ENCODE measurements around the gene GRK2. TPM values are rescaled to one million over a fixed set of nuclear protein-coding genes. Genes with fewer than 3 reads are reported as not detected.

The GRK2 gene
- total RNA-seq, 1 experiment from 2014 or later = 56.3 TPM

DNA sequence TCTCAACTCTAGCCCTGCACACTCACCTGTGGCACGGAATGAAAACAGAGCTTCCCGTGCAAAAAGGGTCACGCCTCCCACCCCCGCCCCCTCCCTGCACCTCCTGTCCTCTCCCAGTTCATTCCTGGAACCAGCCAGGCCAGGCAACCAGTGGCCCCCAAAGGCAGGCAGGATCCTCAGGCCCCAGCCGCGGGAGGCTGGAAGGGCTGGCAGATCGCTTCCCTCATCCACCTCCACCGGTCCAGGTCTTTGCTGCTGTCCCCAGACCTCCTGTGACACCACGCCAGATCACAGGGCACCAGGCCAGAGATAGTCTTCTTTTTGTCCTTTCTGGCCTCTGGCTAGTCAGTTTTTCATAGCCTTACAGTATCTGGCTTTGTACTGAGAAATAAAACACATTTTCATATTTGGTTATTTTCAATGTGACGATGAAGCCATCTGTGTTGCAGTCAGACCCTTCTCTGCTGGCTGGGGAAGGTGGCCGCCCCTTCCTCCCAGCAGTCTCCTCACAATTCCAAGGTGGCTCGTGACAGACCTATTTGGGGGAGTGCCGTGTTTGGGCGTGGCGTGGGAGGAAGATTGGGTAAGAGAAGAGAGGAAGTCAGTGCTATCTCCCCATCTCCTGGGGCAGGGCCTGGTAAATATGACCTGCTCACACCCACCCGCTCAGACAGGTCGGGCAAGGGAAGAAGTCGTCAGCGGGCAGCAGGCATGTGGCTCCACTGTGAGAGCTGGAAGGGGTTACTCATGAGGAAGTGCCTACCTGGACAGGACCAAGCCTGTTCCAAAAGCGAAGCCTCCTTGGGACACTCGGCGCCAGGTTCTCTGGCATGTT is 46.1 kb downstream of the GRK2 start:
- no peaks in the 10 kb centered on the region for H3K4me1 ChIP-seq (ENCODE audit: insufficient read depth, low read length)
- H3K9me3 ChIP-seq (ENCODE audit: control insufficient read depth, low read depth, low read length) = no peaks in the 10 kb centered on the region
- H3K79me1 ChIP-seq (ENCODE audit: insufficient read depth, low read depth, low read length, poor library complexity, severe bottlenecking) = no peaks in the 10 kb centered on the region
- H2AK5ac ChIP-seq (ENCODE audit: insufficient read length, low read length) = no peak overlapping the region
- H3K56ac ChIP-seq (ENCODE audit: insufficient read length, low read depth, low read length) = no peak overlapping the region
- H3K27ac ChIP-seq (ENCODE audit: insufficient read length, low read depth, low read length) = no peak overlapping the region
- no peak overlapping the region for H2BK5ac ChIP-seq (ENCODE audit: insufficient read length, low read length)
- H4K8ac ChIP-seq (replicated peaks; ENCODE audit: insufficient read length, low read depth, low read length) = no peak overlapping the region
- H3K9ac ChIP-seq (ENCODE audit: extremely low read depth, insufficient read length, low read length) = no peak overlapping the region
- no peak overlapping the region for H3K4me2 ChIP-seq (ENCODE audit: insufficient read depth, insufficient read length, low read length)
- H3T11ph ChIP-seq (ENCODE audit: low read length) = no peak overlapping the region
- H2BK12ac ChIP-seq (ENCODE audit: insufficient read length, low read depth, low read length) = no peak overlapping the region
- Mint-ChIP-seq H3K27me3 (ENCODE audit: low read depth) (peaks cover 14% of the 10 kb centered on the region), H3K4me1 (no peaks in the 10 kb centered on the region; a peak in 1 of 4 replicates), H3K4me3 (no peak overlapping the region), H3K9me3 (no peaks in the 10 kb centered on the region; a peak in 1 of 5 replicates), H3K27ac (no peak overlapping the region), H3K36me3 (ENCODE audit: insufficient read depth in 1 of 3, low read depth in 3 of 3) (peaks cover 0 to 15% (median 8%) of the 10 kb centered on the region in 3 experiments; a peak in 5 of 7 replicates)
- no peak overlapping the region for H4K91ac ChIP-seq (ENCODE audit: insufficient read length, low read depth, low read length)
- no peak overlapping the region for H2BK120ac ChIP-seq (ENCODE audit: low read depth, low read length, poor library complexity, severe bottlenecking)
- H3K23me2 ChIP-seq (ENCODE audit: insufficient read length, low read depth, low read length, poor library complexity, severe bottlenecking) = peaks cover 6% of the 10 kb centered on the region
- TF ChIP-seq, protein P1, sequence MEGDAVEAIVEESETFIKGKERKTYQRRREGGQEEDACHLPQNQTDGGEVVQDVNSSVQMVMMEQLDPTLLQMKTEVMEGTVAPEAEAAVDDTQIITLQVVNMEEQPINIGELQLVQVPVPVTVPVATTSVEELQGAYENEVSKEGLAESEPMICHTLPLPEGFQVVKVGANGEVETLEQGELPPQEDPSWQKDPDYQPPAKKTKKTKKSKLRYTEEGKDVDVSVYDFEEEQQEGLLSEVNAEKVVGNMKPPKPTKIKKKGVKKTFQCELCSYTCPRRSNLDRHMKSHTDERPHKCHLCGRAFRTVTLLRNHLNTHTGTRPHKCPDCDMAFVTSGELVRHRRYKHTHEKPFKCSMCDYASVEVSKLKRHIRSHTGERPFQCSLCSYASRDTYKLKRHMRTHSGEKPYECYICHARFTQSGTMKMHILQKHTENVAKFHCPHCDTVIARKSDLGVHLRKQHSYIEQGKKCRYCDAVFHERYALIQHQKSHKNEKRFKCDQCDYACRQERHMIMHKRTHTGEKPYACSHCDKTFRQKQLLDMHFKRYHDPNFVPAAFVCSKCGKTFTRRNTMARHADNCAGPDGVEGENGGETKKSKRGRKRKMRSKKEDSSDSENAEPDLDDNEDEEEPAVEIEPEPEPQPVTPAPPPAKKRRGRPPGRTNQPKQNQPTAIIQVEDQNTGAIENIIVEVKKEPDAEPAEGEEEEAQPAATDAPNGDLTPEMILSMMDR (conservative IDR thresholded peaks at IDR 0.05) = no peak
- H3K23ac ChIP-seq (ENCODE audit: insufficient read length, low read depth, low read length) = no peak overlapping the region
- H4K20me1 ChIP-seq (ENCODE audit: control insufficient read depth, insufficient read depth, insufficient read length) = no peaks in the 10 kb centered on the region
- no peak overlapping the region for H2BK20ac ChIP-seq (ENCODE audit: low read depth, low read length, poor library complexity, severe bottlenecking)
- H3K14ac ChIP-seq (ENCODE audit: insufficient read depth, low read length) = no peak overlapping the region; the same call in 1 of the 2 replicates
- H2BK15ac ChIP-seq (ENCODE audit: low read depth, low read length) = no peak overlapping the region
- no CpG with 5 or more reads among the region's 22 CpGs for WGBS (ENCODE audit: extremely low coverage, insufficient read length, low lambda C conversion rate)
- no peak overlapping the region for H2AFZ ChIP-seq (ENCODE audit: low read length)
- H3K18ac ChIP-seq (ENCODE audit: insufficient read length, low read depth, low read length) = no peak overlapping the region
- no peak for DNase-seq
- H3K79me2 ChIP-seq (ENCODE audit: insufficient read depth, low read length) = no peaks in the 10 kb centered on the region
- no peak overlapping the region for H4K5ac ChIP-seq (ENCODE audit: insufficient read length, low read depth, low read length)
- no peaks in the 10 kb centered on the region for H3K27me3 ChIP-seq (ENCODE audit: insufficient read depth, low read length)
- H3K4ac ChIP-seq (ENCODE audit: low read depth, low read length) = no peak overlapping the region

Measured in H9 (cell line).